K562 (cell line): Measurements from ENCODE around the gene ARNT2. TPM values are rescaled to one million over a fixed set of nuclear protein-coding genes. Genes with fewer than 3 reads are reported as not detected.

ENCODE experiments used
- ATAC-seq: fragments of 200-7000 bp; cut with Tn5 transposase; 3 replicates; pipeline ENCODE4 v1.9.1; 2020; ENCODE audit warnings: moderate library complexity
- BruUV-seq: library from RNA; stranded (reverse); fragments of 400-500 nt; replicated peaks from 2 replicates; lab custom pipeline; 2021; lab: Mats Ljungman, UMichigan
- CTCF ChIA-PET: fragments of 300-600 bp; formaldehyde crosslinking; extraction: SDS; loops from one replicate; lab custom pipeline; 2021; ENCODE audit warnings: low intra/inter-chr PET ratio; lab: Yijun Ruan, JAX
- POLR2A ChIA-PET: fragments of 300-600, 350-650 bp; sonication (Branson Sonifier 250); formaldehyde crosslinking; extraction: SDS; loops from one replicate; lab custom pipeline; 2021; ENCODE audit warnings: antibody characterized with exemption, inconsistent platforms; lab: Yijun Ruan, JAX
- DNase-seq, 4 experiments: peaks; one replicate each; pipeline versions ENCODE4 v3.0.0 to v3.0.0-alpha.2; 2011 to 2018; ENCODE audit warnings: low spot score in 3 of 4, mixed read lengths in 3 of 4; ENCODE audit errors: extremely low read depth in 1 of 4
- FAIRE-seq: peaks from 2 replicates; lab custom pipeline; 2011; peaks lifted over from hg19 to GRCh38; lab: Jason Lieb, UNC
- H2AFZ ChIP-seq: 2 replicates; pipeline ENCODE4 v1.6.0; 2011; ENCODE audit warnings: low read depth, low read length, control low read depth, inconsistent platforms
- H3K27ac ChIP-seq: fragments of 200-600 bp; 3 replicates; pipeline ENCODE4 v1.8.0; 2011; ENCODE audit warnings: low read depth, mild to moderate bottlenecking, control low read depth, inconsistent platforms, low read length, moderate library complexity, mixed read lengths; ENCODE audit errors: extremely low read depth
- H3K27me3 ChIP-seq, 2 experiments: fragments of 300-600 bp in 1 of 2; 2 replicates in 1 of 2; 3 replicates in 1 of 2; pipeline versions ENCODE4 v1.6.0 to v1.8.0; 2011; ENCODE audit warnings: inconsistent platforms in 2 of 2, low read length in 2 of 2, mild to moderate bottlenecking in 1 of 2, mixed read lengths in 1 of 2, moderate library complexity in 1 of 2; ENCODE audit not compliant: control insufficient read depth in 2 of 2, insufficient read depth in 2 of 2
- H3K36me3 ChIP-seq: fragments of 300-600 bp; 3 replicates; pipeline ENCODE4 v1.8.0; 2011; ENCODE audit warnings: mild to moderate bottlenecking, low read length, inconsistent platforms; ENCODE audit not compliant: control insufficient read depth, insufficient read depth
- H3K4me1 ChIP-seq, 2 experiments: fragments of 200-600 bp in 1 of 2; replicated peaks in 1 of 2; 2 replicates in 1 of 2; 3 replicates in 1 of 2; pipeline versions ENCODE4 v1.5.1 to v1.8.0; 2011; ENCODE audit warnings: inconsistent platforms in 2 of 2, low read length in 2 of 2, mild to moderate bottlenecking in 1 of 2, mixed read lengths in 1 of 2, moderate library complexity in 1 of 2; ENCODE audit not compliant: control insufficient read depth in 2 of 2, insufficient read depth in 2 of 2
- H3K4me2 ChIP-seq: 2 replicates; pipeline ENCODE4 v1.6.1; 2011; ENCODE audit warnings: low read length, control low read depth, inconsistent platforms, mixed read lengths; ENCODE audit not compliant: insufficient read depth
- H3K4me3 ChIP-seq: fragments of 200-600 bp; sonication (generic), shearing (Covaris generic); 2 replicates; pipeline ENCODE4 v1.5.1; 2016; ENCODE audit warnings: control low read depth, inconsistent platforms
- H3K79me2 ChIP-seq: fragments of 200-600 bp; 3 replicates; pipeline ENCODE4 v1.8.0; 2011; ENCODE audit warnings: low read length, inconsistent platforms; ENCODE audit not compliant: control insufficient read depth, insufficient read depth
- H3K9ac ChIP-seq, 2 experiments: 2 replicates each; pipeline versions ENCODE4 v1.6.0 to v1.6.1; 2011; ENCODE audit warnings: low read depth in 2 of 2, low read length in 2 of 2, control low read depth in 1 of 2, inconsistent platforms in 1 of 2, mild to moderate bottlenecking in 1 of 2, mixed read lengths in 1 of 2; ENCODE audit not compliant: insufficient read depth in 1 of 2
- H3K9me1 ChIP-seq: one replicate; pipeline ENCODE4 v1.6.0; 2011; ENCODE audit warnings: inconsistent platforms, mild to moderate bottlenecking, low read length, moderate library complexity; ENCODE audit not compliant: control insufficient read depth, insufficient read depth
- H3K9me3 ChIP-seq: replicated peaks from 2 replicates; pipeline ENCODE4 v1.5.1; 2011; ENCODE audit warnings: low read depth, low read length, inconsistent platforms; ENCODE audit not compliant: control insufficient read depth, insufficient read depth
- H4K20me1 ChIP-seq: replicated peaks from 2 replicates; pipeline ENCODE4 v1.6.1; 2011; ENCODE audit warnings: low read length, inconsistent platforms, mixed read lengths; ENCODE audit not compliant: control insufficient read depth, insufficient read depth
- RAD21 ChIP-seq, 2 experiments: fragments of 250-450 bp in 1 of 2; fragments of 450-650 bp in 1 of 2; sonication (Bioruptor Pico) in 1 of 2; formaldehyde crosslinking in 1 of 2; IDR thresholded peaks in 1 of 2; conservative IDR thresholded peaks in 1 of 2; 2 replicates each; pipeline versions ENCODE4 v1.4.0 to v1.8.0; 2020 to 2022; ENCODE audit warnings: mild to moderate bottlenecking in 2 of 2, moderate library complexity in 1 of 2
- RHOXF2B ChIP-seq: fragments of 250-450 bp; sonication (Bioruptor Pico); conservative IDR thresholded peaks from 2 replicates; pipeline ENCODE4 v1.5.1; 2021
- WGBS: fragments of 100-300 bp; shearing (Covaris generic); methylation state at CpG from one replicate; pipeline ENCODE4 v1.1.6; 2016; ENCODE audit warnings: low coverage, mixed read lengths; ENCODE audit not compliant: insufficient coverage; ENCODE audit errors: missing lambda C conversion rate; 5-methylcytosine and 5-hydroxymethylcytosine counted together
- in situ Hi-C: fragments of 300-500 bp; cut with MboI; formaldehyde crosslinking; loops from 4 replicates; pipeline ENCODE4 v1.15.0; 2018; ENCODE audit warnings: inconsistent platforms, mixed read lengths
- intact Hi-C: fragments of 100-400 bp; cut with micrococcal nuclease; formaldehyde crosslinking; loops from 2 replicates; pipeline ENCODE4 v1.14.2; 2022
- polyA plus RNA-seq, 8 experiments: library from polyadenylated mRNA; depleted of rRNA in 4 of 8; stranded (reverse) in 5 of 8; unstranded in 3 of 8; fragments of >200 nt; fragmentation: Nextera tagmentation in 2 of 8; fragmentation: Illumina TruSeq in 1 of 8; extraction: Ambion mirVana in 2 of 8; extraction: Trizol in 1 of 8; gene quantifications; 2 replicates each; pipeline versions ENCODE4 v1.2.1 to v1.2.3, GENCODE V29; 2011 to 2014; ENCODE audit warnings: inconsistent platforms in 1 of 8, missing spikeins in 1 of 8
- total RNA-seq, 7 experiments: library from RNA; depleted of rRNA in 6 of 7; stranded (reverse); fragments of >200 nt in 6 of 7; fragmentation: Illumina TruSeq in 2 of 7; extraction: Trizol in 2 of 7; gene quantifications; 2 replicates each; pipeline versions ENCODE4 v1.2.1 to v1.2.3, GENCODE V29; 2011 to 2021; ENCODE audit warnings: low replicate concordance in 1 of 7
- TF ChIP-seq, protein P1 (sequence below), 3 experiments: IDR thresholded peaks in 2 of 3; conservative IDR thresholded peaks in 1 of 3; 2 replicates each; pipeline ENCODE4 v1.5.1; 2011 to 2012; ENCODE audit warnings: low read length in 3 of 3, mild to moderate bottlenecking in 3 of 3, control low read depth in 2 of 3, improper control_type of control experiment in 1 of 3, inconsistent platforms in 1 of 3, low read depth in 1 of 3, mixed read lengths in 1 of 3, moderate library complexity in 1 of 3; ENCODE audit not compliant: insufficient read depth in 2 of 3

The ARNT2 gene
- total and polyA plus RNA-seq, 9 of the 15 experiments (the other 6 are each of a cell fraction or from before 2014, with no cell fraction given) = 0.01 TPM; not detected in 8

DNA sequence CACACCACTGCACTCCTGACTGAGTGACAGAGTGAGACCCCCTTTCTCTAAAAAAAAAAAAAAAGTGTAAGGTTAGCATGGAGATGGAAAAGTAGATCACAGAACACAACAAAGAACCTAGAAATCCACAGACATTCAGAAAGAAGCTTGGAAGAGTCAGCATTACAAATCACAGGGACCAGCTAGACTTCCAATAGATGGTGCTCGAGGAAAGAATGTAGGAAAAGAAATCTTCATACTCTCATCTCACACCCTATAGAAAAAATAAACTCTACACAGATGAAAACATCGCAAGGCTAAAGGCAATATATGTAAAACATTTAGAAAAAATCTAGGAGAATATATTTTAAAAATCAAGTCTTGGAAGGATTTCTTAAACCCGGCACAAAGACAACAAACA lies 196.4 kb downstream of the ARNT2 start:
- ATAC-seq (no peak), FAIRE-seq (no peak), DNase-seq (no peak)
- Histone ChIP-seq H3K4me1 (no peaks in the 10 kb centered on the region), H3K4me3 (no peak overlapping the region), H3K27ac (no peak overlapping the region), H3K9me1 (no peaks in the 10 kb centered on the region), H3K9ac (no peak overlapping the region), H4K20me1 (no peaks in the 10 kb centered on the region), H3K36me3 (no peaks in the 10 kb centered on the region), H3K9me3 (no peaks in the 10 kb centered on the region), H3K79me2 (no peaks in the 10 kb centered on the region), H3K4me2 (no peak overlapping the region), H3K27me3 (peaks cover 2 to 12% of the 10 kb centered on the region in 2 experiments; a peak in 3 of 5 replicates), H2AFZ (no peak overlapping the region)
- ChIA-PET POLR2A (interaction anchor here (1.0 kb wide), 1 partner anchor 14 kb away, joined by 3 read pairs; no protein-coding TSS in a partner anchor), CTCF (no interaction called here)
- in situ Hi-C loops = no loop called here
- TF ChIP-seq RHOXF2B (CRISPR knock-in tag) = no peak
- TF ChIP-seq RAD21 (CRISPR knock-in tag; conservative IDR thresholded peaks at IDR 0.05 in 1 of 2, IDR thresholded peaks at IDR 0.05 in 1 of 2) = peak in 1 of 2 experiments; percentile 7; a peak in 1 of 4 replicates
- TF ChIP-seq, protein P1, sequence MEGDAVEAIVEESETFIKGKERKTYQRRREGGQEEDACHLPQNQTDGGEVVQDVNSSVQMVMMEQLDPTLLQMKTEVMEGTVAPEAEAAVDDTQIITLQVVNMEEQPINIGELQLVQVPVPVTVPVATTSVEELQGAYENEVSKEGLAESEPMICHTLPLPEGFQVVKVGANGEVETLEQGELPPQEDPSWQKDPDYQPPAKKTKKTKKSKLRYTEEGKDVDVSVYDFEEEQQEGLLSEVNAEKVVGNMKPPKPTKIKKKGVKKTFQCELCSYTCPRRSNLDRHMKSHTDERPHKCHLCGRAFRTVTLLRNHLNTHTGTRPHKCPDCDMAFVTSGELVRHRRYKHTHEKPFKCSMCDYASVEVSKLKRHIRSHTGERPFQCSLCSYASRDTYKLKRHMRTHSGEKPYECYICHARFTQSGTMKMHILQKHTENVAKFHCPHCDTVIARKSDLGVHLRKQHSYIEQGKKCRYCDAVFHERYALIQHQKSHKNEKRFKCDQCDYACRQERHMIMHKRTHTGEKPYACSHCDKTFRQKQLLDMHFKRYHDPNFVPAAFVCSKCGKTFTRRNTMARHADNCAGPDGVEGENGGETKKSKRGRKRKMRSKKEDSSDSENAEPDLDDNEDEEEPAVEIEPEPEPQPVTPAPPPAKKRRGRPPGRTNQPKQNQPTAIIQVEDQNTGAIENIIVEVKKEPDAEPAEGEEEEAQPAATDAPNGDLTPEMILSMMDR (IDR thresholded peaks at IDR 0.05 in 2 of 3, conservative IDR thresholded peaks at IDR 0.05 in 1 of 3; ENCODE audit: insufficient read depth in 2 of 3, low read depth in 1 of 3, low read length in 3 of 3) = peak in 1 of 3 experiments; percentile 9; a peak in 1 of 6 replicates
- 0% methylated on average over 3 of the region's 3 CpGs for WGBS
- BruUV-seq = no TSS peak
- intact Hi-C loops = no loop called here
